ENCODE data around the gene RAD9A. TPM values are rescaled to one million over a fixed set of nuclear protein-coding genes. Genes with fewer than 3 reads are reported as not detected.

The RAD9A gene
- total RNA-seq, 1 donor from 2014 or later: 18.5 TPM

GRCh38 chr11:67382276-67383136 is 9.3 kb upstream of the RAD9A start:
- TF ChIP-seq, protein P1, sequence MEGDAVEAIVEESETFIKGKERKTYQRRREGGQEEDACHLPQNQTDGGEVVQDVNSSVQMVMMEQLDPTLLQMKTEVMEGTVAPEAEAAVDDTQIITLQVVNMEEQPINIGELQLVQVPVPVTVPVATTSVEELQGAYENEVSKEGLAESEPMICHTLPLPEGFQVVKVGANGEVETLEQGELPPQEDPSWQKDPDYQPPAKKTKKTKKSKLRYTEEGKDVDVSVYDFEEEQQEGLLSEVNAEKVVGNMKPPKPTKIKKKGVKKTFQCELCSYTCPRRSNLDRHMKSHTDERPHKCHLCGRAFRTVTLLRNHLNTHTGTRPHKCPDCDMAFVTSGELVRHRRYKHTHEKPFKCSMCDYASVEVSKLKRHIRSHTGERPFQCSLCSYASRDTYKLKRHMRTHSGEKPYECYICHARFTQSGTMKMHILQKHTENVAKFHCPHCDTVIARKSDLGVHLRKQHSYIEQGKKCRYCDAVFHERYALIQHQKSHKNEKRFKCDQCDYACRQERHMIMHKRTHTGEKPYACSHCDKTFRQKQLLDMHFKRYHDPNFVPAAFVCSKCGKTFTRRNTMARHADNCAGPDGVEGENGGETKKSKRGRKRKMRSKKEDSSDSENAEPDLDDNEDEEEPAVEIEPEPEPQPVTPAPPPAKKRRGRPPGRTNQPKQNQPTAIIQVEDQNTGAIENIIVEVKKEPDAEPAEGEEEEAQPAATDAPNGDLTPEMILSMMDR (IDR thresholded peaks at IDR 0.05): peak; percentile 99
- H3K27ac Mint-ChIP-seq (ENCODE audit: unreplicated experiment): no peak overlapping the region
- peak; percentile 92 for DNase-seq (ENCODE audit: extremely low spot score, unreplicated experiment)
- no peaks in the 10 kb centered on the region for H3K36me3 Mint-ChIP-seq (ENCODE audit: unreplicated experiment)
- no peaks in the 10 kb centered on the region for H3K9me3 Mint-ChIP-seq (ENCODE audit: unreplicated experiment)
- H3K27me3 Mint-ChIP-seq (ENCODE audit: unreplicated experiment): peaks cover 6% of the 10 kb centered on the region
- peaks cover 30% of the 10 kb centered on the region for H3K4me1 Mint-ChIP-seq (ENCODE audit: unreplicated experiment)
- no peak overlapping the region for H3K4me3 Mint-ChIP-seq (ENCODE audit: unreplicated experiment)

GRCh38 chr11:67384851-67385366 is 6.9 kb upstream of the RAD9A start:
- Mint-ChIP-seq H3K9me3 (ENCODE audit: unreplicated experiment) (no peaks in the 10 kb centered on the region), H3K36me3 (ENCODE audit: unreplicated experiment) (no peaks in the 10 kb centered on the region), H3K27me3 (ENCODE audit: unreplicated experiment) (peaks cover 6% of the 10 kb centered on the region), H3K4me1 (ENCODE audit: unreplicated experiment) (peaks cover 19% of the 10 kb centered on the region), H3K4me3 (ENCODE audit: unreplicated experiment) (no peak overlapping the region), H3K27ac (ENCODE audit: unreplicated experiment) (no peak overlapping the region)
- TF ChIP-seq, protein P1 (IDR thresholded peaks at IDR 0.05): no peak
- no peak for DNase-seq (ENCODE audit: extremely low spot score, unreplicated experiment)

DNA sequence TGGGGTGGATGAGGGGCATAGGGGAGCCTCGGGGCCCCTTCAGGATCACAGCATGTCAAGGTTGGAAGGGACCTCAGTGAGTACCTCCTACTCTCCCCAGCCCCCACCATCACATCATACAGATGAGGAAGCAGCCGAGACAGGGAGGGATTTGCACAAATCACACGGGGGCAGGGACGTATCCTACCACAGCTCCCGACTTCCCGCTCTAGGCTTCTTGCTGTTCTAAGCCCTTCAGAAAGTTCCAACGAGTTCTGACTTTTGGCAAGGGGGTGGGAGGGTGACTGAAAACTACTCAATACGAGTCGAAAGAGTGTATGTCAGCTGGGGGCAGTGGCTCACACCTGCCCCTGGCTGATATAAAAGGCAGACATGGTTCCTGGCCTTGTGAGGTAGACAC is 4.7 kb upstream of the RAD9A start:
- TF ChIP-seq, protein P1 (IDR thresholded peaks at IDR 0.05): no peak

GRCh38 chr11:67387518-67387917 is 4.3 kb upstream of the RAD9A start:
- Mint-ChIP-seq H3K36me3 (ENCODE audit: unreplicated experiment) (no peaks in the 10 kb centered on the region), H3K9me3 (ENCODE audit: unreplicated experiment) (no peaks in the 10 kb centered on the region), H3K27me3 (ENCODE audit: unreplicated experiment) (peaks cover 6% of the 10 kb centered on the region), H3K4me3 (ENCODE audit: unreplicated experiment) (no peak overlapping the region), H3K27ac (ENCODE audit: unreplicated experiment) (no peak overlapping the region), H3K4me1 (ENCODE audit: unreplicated experiment) (peaks cover 28% of the 10 kb centered on the region)
- DNase-seq (ENCODE audit: extremely low spot score, unreplicated experiment): no peak
- TF ChIP-seq, protein P1 (IDR thresholded peaks at IDR 0.05): no peak

More for the DNA sequence above, 4.7 kb upstream of the RAD9A start:
- Mint-ChIP-seq H3K9me3 (ENCODE audit: unreplicated experiment) (no peaks in the 10 kb centered on the region), H3K4me1 (ENCODE audit: unreplicated experiment) (peaks cover 28% of the 10 kb centered on the region), H3K27ac (ENCODE audit: unreplicated experiment) (no peak overlapping the region), H3K27me3 (ENCODE audit: unreplicated experiment) (peaks cover 6% of the 10 kb centered on the region), H3K4me3 (ENCODE audit: unreplicated experiment) (no peak overlapping the region), H3K36me3 (ENCODE audit: unreplicated experiment) (no peaks in the 10 kb centered on the region)
- DNase-seq (ENCODE audit: extremely low spot score, unreplicated experiment): no peak

GRCh38 chr11:67389477-67389876 is 2.3 kb upstream of the RAD9A start:
- no peak for DNase-seq (ENCODE audit: extremely low spot score, unreplicated experiment)
- no peaks in the 10 kb centered on the region for H3K9me3 Mint-ChIP-seq (ENCODE audit: unreplicated experiment)
- peak overlapping the region; percentile 70 for H3K4me3 Mint-ChIP-seq (ENCODE audit: unreplicated experiment)
- TF ChIP-seq, protein P1 (IDR thresholded peaks at IDR 0.05): peak; percentile 63
- no peaks in the 10 kb centered on the region for H3K36me3 Mint-ChIP-seq (ENCODE audit: unreplicated experiment)
- peaks cover 34% of the 10 kb centered on the region for H3K4me1 Mint-ChIP-seq (ENCODE audit: unreplicated experiment)
- H3K27ac Mint-ChIP-seq (ENCODE audit: unreplicated experiment): peak overlapping the region; percentile 7
- peaks cover 6% of the 10 kb centered on the region for H3K27me3 Mint-ChIP-seq (ENCODE audit: unreplicated experiment)

Measured in osteocyte (in vitro differentiated cells).